HepG2 (cell line): ENCODE measurements around the gene MEX3A. TPM values are rescaled to one million over a fixed set of nuclear protein-coding genes. Genes with fewer than 3 reads are reported as not detected.
A peak's percentile ranks its signal among the peaks of the same experiment; 100 is the strongest.

ENCODE experiments used
- BCL6 ChIP-seq: IDR thresholded peaks from 2 replicates; pipeline ENCODE4 v1.6.1; 2016; ENCODE audit warnings: missing genetic modification reagents, missing compliant biosample characterization
- KDM1A ChIP-seq: IDR thresholded peaks from 2 replicates; pipeline ENCODE4 v1.6.1; 2016; ENCODE audit warnings: missing compliant biosample characterization
- RXRA ChIP-seq: sonication (generic); formaldehyde crosslinking; IDR thresholded peaks from 2 replicates; pipeline ENCODE4 v1.5.1; 2020; ENCODE audit warnings: missing genetic modification reagents
- SP2 ChIP-seq: sonication (generic); formaldehyde crosslinking; IDR thresholded peaks from 2 replicates; pipeline ENCODE4 v1.5.1; 2020; ENCODE audit warnings: mild to moderate bottlenecking, missing genetic modification reagents
- TOPORS ChIP-seq: sonication (generic); formaldehyde crosslinking; IDR thresholded peaks from 2 replicates; pipeline ENCODE4 v1.8.0; 2023; ENCODE audit warnings: mild to moderate bottlenecking, missing genetic modification reagents
- ZFP90 ChIP-seq: sonication (generic); formaldehyde crosslinking; IDR thresholded peaks from 2 replicates; pipeline ENCODE4 v1.8.0; 2022; ENCODE audit warnings: missing genetic modification reagents, mild to moderate bottlenecking, inconsistent platforms, borderline replicate concordance
- ZKSCAN8 ChIP-seq: IDR thresholded peaks from 2 replicates; pipeline ENCODE4 v1.6.1; 2016; ENCODE audit warnings: borderline replicate concordance, missing genetic modification reagents, missing compliant biosample characterization
- ZMYM2 ChIP-seq: sonication (generic); formaldehyde crosslinking; IDR thresholded peaks from 2 replicates; pipeline ENCODE4 v1.8.0; 2022; ENCODE audit warnings: mild to moderate bottlenecking, missing genetic modification reagents
- ZNF329 ChIP-seq: sonication (generic); formaldehyde crosslinking; IDR thresholded peaks from 2 replicates; pipeline ENCODE4 v1.9.0; 2021; ENCODE audit warnings: low read depth, mild to moderate bottlenecking, missing genetic modification reagents
- ZNF331 ChIP-seq: sonication (generic); formaldehyde crosslinking; IDR thresholded peaks from 2 replicates; pipeline ENCODE4 v1.4.0; 2020; ENCODE audit warnings: missing genetic modification reagents
- ZNF550 ChIP-seq: sonication (generic); formaldehyde crosslinking; IDR thresholded peaks from 2 replicates; pipeline ENCODE4 v1.4.0; 2020; ENCODE audit warnings: mild to moderate bottlenecking, missing genetic modification reagents, borderline replicate concordance
- ZSCAN9 ChIP-seq: IDR thresholded peaks from 2 replicates; pipeline ENCODE4 v1.6.1; 2016; ENCODE audit warnings: borderline replicate concordance
- polyA plus RNA-seq, 8 experiments: library from polyadenylated mRNA; depleted of rRNA in 3 of 8; stranded (reverse) in 7 of 8; unstranded in 1 of 8; fragments of >200 nt; fragmentation: Illumina TruSeq in 4 of 8; extraction: Trizol in 4 of 8; gene quantifications; 2 replicates each; pipeline versions ENCODE4 v1.2.1 to v1.2.3, GENCODE V29; 2011 to 2016; ENCODE audit warnings: low read depth in 4 of 8, missing spikeins in 1 of 8, mixed read lengths in 1 of 8; ENCODE audit not compliant: insufficient read depth in 1 of 8
- total RNA-seq, 5 experiments: library from RNA; depleted of rRNA; stranded (reverse); fragments of >200 nt; fragmentation: Illumina TruSeq; extraction: Trizol; gene quantifications; 2 replicates each; pipeline ENCODE4 v1.2.3, GENCODE V29; 2016; ENCODE audit warnings: low read depth in 1 of 5
- TF ChIP-seq, protein P1 (sequence below): sonication (generic); formaldehyde crosslinking; IDR thresholded peaks from 2 replicates; pipeline ENCODE4 v1.5.0; 2020; ENCODE audit warnings: missing genetic modification reagents
- TF ChIP-seq, protein P2 (sequence below): IDR thresholded peaks from 2 replicates; pipeline ENCODE4 v1.6.1; 2012; ENCODE audit warnings: inconsistent platforms
- TF ChIP-seq, protein P3 (sequence below): sonication (generic); formaldehyde crosslinking; IDR thresholded peaks from 2 replicates; pipeline ENCODE4 v1.4.0; 2020; ENCODE audit warnings: missing genetic modification reagents, borderline replicate concordance
- TF ChIP-seq, protein P4 (sequence below): sonication (generic); formaldehyde crosslinking; IDR thresholded peaks from 2 replicates; pipeline ENCODE4 v1.5.1; 2020; ENCODE audit warnings: missing genetic modification reagents, mild to moderate bottlenecking, borderline replicate concordance
- TF ChIP-seq, protein P5 (sequence below): sonication (generic); formaldehyde crosslinking; IDR thresholded peaks from 2 replicates; pipeline ENCODE4 v1.4.0; 2020; ENCODE audit warnings: missing genetic modification reagents
- TF ChIP-seq, protein P6 (sequence below): sonication (generic); formaldehyde crosslinking; IDR thresholded peaks from 2 replicates; pipeline ENCODE4 v1.5.1; 2020; ENCODE audit warnings: missing genetic modification reagents, mild to moderate bottlenecking, borderline replicate concordance

The MEX3A gene
- total and polyA plus RNA-seq, 2 of the 13 experiments (the other 11 are each of a cell fraction or from before 2014, with no cell fraction given): 7.6 to 9.1 TPM

DNA sequence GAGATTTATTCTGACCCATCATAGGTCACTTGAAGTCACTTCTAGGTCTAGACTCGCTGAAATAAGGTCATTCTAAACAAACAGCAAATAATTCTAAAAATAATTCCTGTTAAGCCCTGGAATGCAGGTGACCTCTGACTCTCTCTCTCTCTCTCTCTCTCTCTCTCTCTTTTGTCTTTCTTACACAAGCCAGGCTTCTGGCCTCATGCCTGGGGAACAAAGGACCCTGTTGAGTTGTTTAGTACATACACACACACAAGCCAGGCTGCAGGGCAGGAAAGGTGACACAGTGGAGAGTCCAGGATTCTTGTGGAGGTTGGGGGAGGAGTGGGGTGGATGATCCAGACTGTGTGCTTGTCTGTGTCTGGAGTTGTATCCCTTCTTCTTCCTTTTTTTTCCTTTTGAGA, 4.0 kb upstream of the MEX3A start (continued):
- TF ChIP-seq TOPORS (CRISPR knock-in tag): no peak; the same call in 1 of the 2 replicates
- TF ChIP-seq, protein P1, sequence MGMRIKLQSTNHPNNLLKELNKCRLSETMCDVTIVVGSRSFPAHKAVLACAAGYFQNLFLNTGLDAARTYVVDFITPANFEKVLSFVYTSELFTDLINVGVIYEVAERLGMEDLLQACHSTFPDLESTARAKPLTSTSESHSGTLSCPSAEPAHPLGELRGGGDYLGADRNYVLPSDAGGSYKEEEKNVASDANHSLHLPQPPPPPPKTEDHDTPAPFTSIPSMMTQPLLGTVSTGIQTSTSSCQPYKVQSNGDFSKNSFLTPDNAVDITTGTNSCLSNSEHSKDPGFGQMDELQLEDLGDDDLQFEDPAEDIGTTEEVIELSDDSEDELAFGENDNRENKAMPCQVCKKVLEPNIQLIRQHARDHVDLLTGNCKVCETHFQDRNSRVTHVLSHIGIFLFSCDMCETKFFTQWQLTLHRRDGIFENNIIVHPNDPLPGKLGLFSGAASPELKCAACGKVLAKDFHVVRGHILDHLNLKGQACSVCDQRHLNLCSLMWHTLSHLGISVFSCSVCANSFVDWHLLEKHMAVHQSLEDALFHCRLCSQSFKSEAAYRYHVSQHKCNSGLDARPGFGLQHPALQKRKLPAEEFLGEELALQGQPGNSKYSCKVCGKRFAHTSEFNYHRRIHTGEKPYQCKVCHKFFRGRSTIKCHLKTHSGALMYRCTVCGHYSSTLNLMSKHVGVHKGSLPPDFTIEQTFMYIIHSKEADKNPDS (CRISPR knock-in tag): no peak
- TF ChIP-seq, protein P2, sequence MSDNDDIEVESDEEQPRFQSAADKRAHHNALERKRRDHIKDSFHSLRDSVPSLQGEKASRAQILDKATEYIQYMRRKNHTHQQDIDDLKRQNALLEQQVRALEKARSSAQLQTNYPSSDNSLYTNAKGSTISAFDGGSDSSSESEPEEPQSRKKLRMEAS: peak; percentile 74
- TF ChIP-seq ZFP90 (CRISPR knock-in tag): peak; percentile 67; the same call in 1 of the 2 replicates
- TF ChIP-seq RXRA (CRISPR knock-in tag): peak; percentile 96
- peak; percentile 87 for TF ChIP-seq ZNF331 (CRISPR knock-in tag)
- peak; percentile 89 for TF ChIP-seq ZKSCAN8 (CRISPR knock-in tag)
- TF ChIP-seq, protein P3, sequence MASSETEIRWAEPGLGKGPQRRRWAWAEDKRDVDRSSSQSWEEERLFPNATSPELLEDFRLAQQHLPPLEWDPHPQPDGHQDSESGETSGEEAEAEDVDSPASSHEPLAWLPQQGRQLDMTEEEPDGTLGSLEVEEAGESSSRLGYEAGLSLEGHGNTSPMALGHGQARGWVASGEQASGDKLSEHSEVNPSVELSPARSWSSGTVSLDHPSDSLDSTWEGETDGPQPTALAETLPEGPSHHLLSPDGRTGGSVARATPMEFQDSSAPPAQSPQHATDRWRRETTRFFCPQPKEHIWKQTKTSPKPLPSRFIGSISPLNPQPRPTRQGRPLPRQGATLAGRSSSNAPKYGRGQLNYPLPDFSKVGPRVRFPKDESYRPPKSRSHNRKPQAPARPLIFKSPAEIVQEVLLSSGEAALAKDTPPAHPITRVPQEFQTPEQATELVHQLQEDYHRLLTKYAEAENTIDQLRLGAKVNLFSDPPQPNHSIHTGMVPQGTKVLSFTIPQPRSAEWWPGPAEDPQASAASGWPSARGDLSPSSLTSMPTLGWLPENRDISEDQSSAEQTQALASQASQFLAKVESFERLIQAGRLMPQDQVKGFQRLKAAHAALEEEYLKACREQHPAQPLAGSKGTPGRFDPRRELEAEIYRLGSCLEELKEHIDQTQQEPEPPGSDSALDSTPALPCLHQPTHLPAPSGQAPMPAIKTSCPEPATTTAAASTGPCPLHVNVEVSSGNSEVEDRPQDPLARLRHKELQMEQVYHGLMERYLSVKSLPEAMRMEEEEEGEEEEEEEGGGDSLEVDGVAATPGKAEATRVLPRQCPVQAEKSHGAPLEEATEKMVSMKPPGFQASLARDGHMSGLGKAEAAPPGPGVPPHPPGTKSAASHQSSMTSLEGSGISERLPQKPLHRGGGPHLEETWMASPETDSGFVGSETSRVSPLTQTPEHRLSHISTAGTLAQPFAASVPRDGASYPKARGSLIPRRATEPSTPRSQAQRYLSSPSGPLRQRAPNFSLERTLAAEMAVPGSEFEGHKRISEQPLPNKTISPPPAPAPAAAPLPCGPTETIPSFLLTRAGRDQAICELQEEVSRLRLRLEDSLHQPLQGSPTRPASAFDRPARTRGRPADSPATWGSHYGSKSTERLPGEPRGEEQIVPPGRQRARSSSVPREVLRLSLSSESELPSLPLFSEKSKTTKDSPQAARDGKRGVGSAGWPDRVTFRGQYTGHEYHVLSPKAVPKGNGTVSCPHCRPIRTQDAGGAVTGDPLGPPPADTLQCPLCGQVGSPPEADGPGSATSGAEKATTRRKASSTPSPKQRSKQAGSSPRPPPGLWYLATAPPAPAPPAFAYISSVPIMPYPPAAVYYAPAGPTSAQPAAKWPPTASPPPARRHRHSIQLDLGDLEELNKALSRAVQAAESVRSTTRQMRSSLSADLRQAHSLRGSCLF (CRISPR knock-in tag): no peak
- no peak for TF ChIP-seq ZSCAN9
- no peak for TF ChIP-seq ZNF550
- TF ChIP-seq, protein P4, sequence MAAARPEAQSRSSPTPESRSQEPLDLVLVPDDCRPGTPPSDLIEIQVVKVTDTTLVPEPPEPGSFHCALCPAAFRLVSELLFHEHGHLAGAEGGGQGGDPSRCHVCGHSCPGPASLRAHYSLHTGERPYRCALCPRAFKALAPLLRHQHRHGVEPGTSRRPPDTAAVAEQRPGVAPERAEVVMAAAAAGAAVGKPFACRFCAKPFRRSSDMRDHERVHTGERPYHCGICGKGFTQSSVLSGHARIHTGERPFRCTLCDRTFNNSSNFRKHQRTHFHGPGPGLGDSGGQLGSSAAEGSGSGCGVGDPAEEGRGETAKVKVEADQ: peak; percentile 66; the same call in 1 of the 2 replicates
- TF ChIP-seq, protein P5, sequence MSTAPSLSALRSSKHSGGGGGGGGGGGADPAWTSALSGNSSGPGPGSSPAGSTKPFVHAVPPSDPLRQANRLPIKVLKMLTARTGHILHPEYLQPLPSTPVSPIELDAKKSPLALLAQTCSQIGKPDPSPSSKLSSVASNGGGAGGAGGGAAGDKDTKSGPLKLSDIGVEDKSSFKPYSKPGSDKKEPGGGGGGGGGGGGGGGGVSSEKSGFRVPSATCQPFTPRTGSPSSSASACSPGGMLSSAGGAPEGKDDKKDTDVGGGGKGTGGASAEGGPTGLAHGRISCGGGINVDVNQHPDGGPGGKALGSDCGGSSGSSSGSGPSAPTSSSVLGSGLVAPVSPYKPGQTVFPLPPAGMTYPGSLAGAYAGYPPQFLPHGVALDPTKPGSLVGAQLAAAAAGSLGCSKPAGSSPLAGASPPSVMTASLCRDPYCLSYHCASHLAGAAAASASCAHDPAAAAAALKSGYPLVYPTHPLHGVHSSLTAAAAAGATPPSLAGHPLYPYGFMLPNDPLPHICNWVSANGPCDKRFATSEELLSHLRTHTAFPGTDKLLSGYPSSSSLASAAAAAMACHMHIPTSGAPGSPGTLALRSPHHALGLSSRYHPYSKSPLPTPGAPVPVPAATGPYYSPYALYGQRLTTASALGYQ (CRISPR knock-in tag): peak; percentile 91
- TF ChIP-seq ZNF329 (CRISPR knock-in tag): no peak
- TF ChIP-seq, protein P6, sequence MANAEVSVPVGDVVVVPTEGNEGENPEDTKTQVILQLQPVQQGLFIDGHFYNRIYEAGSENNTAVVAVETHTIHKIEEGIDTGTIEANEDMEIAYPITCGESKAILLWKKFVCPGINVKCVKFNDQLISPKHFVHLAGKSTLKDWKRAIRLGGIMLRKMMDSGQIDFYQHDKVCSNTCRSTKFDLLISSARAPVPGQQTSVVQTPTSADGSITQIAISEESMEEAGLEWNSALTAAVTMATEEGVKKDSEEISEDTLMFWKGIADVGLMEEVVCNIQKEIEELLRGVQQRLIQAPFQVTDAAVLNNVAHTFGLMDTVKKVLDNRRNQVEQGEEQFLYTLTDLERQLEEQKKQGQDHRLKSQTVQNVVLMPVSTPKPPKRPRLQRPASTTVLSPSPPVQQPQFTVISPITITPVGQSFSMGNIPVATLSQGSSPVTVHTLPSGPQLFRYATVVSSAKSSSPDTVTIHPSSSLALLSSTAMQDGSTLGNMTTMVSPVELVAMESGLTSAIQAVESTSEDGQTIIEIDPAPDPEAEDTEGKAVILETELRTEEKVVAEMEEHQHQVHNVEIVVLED (CRISPR knock-in tag): peak; percentile 62; the same call in 1 of the 2 replicates
- TF ChIP-seq SP2 (CRISPR knock-in tag): no peak
- peak; percentile 94 for TF ChIP-seq BCL6 (CRISPR knock-in tag)
- TF ChIP-seq KDM1A (CRISPR knock-in tag): no peak; the same call in 1 of the 2 replicates
- no peak for TF ChIP-seq ZMYM2
